G401 (cell line): ENCODE measurements around the gene ADAM20. TPM values are rescaled to one million over a fixed set of nuclear protein-coding genes. Genes with fewer than 3 reads are reported as not detected.
"Not testable (repeated sequence)": the region's sequence is repeated elsewhere in the genome, so short reads cannot be mapped to it uniquely, and the experiment has no call there.

Experiments used
- DNase-seq: peaks from one replicate; pipeline ENCODE4 v3.0.0-alpha.2; 2015; ENCODE audit warnings: low spot score
- in situ Hi-C: cut with HindIII; loops from 2 replicates; pipeline ENCODE4 v1.10.0; 2016; ENCODE audit warnings: low sequenced_read_pairs, mixed read lengths
- total RNA-seq: library from RNA; depleted of rRNA; stranded (reverse); fragments of >200 nt; shearing (Covaris generic); gene quantifications from 2 replicates; pipeline ENCODE4 v1.2.3, GENCODE V29; 2014; rRNA removed

ADAM20 gene
- not detected in 2 replicates for total RNA-seq

DNA sequence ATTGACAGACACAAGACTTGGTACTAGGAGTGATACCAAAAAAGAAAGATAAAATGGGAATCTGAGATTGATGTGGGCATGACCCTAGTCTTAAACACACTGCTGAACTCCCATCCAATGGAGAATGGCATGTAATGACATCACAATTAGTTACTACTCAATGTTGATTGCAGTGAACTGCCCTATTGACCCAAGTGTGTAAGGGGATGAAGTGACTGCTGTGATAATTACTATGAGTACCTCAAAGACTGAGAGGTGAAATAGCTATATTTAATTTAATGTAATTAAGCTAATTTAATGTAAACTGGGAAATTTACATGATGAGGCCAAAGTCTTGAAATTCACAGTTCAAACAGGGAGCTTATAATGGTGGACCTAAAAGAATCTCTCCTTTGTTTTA is at the start of gene ADAM20:
Gene ADAM20, minus strand, starts transcription at position 101 of the 400 bp plus-strand sequence. CDS start 10,247 bp downstream, outside the sequence.
- in situ Hi-C loops, result no loop called here
- DNase-seq, result no peak

DNA sequence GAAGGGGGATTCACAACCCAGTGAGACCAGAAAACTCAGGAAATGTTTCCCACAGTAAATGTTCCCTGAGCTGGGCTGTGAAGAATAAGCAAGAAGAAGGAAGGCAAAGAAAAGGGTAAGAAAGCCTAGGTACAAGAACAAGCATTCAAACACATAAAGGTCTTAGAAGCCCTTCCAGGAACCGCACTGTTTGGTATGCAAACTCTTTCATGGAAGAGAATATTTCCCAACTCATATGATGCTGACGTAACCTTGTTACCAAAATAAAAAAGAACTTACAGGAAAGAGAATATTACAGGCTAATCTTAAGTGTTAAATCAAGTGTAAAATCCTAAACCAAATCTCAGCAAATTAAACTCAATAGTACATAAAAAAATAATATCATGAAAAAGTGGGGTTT is 42.1 kb upstream of the ADAM20 start:
- no peak for DNase-seq
- in situ Hi-C loops, result no loop called here

DNA sequence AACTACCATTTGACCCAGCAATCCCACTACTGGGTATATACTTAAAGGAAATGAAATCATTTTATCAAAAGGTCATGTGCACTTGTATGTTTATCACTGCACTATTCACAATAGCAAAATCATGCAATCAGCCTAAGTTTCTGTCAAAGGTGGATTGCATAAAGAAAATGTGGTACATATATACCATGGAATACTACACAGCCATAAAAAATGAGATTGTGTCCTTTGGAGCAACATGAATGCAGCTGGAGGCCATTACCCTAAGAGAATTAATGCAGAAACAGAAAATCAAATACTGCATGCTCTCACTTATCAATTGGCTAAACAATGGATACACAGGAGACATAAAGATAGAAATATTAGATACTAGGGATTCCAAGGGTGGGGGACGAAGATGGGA is 38.2 kb upstream of the ADAM20 start:
- in situ Hi-C loops, result no loop called here
- DNase-seq, result no peak

DNA sequence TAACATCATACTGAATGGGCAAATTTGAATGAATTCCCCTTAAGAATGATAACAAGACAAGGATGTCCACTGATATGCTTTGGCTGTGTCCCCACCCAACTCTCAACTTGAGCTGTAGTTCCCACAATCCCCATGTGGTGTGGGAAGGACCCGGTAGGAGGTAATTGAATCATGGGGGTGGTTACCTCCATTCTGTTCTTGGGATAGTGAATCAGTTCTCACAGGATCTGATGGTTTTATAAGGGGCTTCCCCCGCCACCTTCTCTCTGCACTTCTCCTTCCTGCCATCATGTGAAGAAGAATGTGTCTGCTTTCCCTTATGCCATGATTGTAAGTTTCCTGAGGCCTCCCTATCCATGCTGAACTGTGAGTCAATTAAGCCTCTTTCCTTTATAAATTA is 36.3 kb upstream of the ADAM20 start:
- in situ Hi-C loops, result no loop called here
- DNase-seq, result no peak

DNA sequence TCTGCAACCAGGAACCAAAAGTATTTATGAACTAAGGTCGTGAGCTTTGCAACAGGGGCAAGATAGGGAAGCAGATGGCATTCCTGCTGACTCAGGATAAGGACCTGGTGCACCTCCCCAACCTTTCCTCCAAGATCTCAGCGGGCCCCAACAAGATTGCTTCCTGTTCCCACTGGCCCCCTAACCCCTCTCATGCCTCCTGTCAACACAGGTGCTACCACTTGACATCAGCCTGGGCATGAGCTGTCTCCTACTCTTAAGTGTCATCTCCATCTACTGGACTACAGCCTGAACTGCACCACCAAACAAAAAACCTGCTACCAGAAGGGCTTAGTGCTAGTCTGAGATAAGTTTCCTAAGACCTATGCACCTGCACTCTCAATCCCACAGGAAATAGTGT is 33.0 kb upstream of the ADAM20 start:
- DNase-seq, result peak; percentile 12
- in situ Hi-C loops, result no loop called here

DNA sequence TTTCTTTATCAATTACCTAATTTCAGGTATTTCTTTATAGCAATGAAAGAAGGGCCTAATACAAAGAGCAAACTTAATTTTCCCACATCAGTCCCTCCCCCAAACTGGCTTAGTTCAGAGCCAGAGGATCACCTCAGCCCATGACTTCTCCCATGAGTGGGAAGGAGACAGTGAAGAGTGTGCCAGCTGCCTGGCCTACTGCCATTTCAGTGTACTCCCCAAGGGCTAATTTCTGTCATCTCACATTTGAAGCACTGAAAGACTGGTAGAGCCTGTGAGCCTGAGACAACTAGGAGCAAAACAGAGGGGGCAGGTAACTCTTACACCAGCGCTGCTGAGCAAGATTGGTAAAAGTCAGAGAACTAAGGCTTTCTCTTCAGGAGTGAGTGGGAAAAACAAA is 29.1 kb upstream of the ADAM20 start:
- in situ Hi-C loops, result no loop called here
- no peak for DNase-seq

DNA sequence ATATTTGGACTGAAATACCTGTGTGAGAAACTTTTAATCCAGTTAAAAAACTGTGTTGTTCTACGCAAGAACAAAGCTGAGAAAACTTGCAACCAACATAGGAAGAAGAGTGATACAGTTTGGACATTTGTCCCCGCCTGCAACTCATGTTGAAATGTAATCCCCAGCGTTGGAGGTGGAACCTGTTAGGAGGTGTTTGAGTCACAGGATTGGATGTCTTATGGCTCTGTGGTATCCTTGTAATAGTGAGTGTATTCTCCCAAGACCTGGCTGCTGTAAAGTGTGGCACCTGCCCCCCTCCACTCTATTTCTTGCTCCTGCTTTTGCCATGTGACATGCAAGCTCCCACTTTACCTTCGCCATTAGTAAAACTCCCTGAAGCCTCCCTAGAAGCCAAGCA is 28.6 kb upstream of the ADAM20 start:
- no peak for DNase-seq
- in situ Hi-C loops, result no loop called here

DNA sequence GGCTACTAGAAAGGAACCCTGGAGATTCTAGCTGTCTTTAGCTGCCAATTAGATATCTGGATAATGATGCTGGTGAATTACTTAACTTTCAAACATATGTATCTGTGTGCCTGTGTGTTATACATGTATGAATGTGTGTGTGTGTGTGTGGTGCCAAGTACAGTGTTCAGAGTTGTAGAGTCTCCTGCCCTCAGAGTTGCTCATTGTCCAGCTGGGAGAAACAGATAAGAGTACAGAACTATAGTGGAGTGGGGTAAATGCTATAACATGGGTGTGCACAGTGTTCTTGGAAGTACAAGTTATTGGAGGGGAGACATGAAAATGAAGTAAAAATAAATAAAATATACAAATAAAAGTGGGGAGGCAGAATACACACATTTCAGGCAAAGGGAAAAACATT is 23.6 kb upstream of the ADAM20 start:
- DNase-seq, result no peak
- in situ Hi-C loops, result no loop called here

DNA sequence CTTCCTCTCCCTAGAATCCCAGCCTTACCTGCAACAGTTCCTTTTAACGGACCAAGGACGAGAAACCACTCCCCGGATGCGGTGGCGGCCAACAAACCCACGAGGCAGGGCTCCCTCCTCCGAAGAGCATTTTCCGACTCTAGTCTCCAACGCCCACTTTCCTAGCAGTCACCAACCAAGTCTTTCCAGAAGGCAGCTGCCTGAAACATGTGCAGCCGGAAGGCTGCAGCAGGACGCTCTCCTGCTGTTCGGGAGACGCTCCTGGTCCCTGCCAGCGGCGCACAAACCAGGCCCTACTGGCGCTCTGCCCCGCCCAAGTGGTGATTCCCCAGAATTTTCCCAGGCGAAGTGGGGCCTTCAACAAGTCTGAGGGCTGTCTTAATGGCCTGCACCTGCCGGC is 21.1 kb upstream of the ADAM20 start:
- in situ Hi-C loops, result no loop called here
- DNase-seq, result no peak

DNA sequence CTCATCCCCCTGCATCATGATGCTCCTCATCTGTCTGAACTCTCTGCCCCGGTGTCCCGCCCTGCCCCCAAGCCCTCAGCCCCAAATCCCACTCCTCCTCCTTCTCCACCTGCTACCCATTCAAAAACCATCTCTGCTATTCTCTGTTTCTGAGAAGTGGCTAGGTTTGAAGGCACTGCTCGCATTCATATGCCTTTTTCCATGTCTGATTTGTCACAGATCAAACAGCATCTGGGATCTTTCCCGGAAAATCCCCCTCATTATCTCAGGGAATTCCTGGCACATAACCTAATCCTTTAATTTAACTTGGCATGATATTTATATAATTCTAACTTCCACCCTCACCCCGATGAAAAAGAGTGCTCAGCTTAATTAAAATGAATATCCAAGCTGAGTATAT is 3.3 kb upstream of the ADAM20 start:
- in situ Hi-C loops, result no loop called here

DNA sequence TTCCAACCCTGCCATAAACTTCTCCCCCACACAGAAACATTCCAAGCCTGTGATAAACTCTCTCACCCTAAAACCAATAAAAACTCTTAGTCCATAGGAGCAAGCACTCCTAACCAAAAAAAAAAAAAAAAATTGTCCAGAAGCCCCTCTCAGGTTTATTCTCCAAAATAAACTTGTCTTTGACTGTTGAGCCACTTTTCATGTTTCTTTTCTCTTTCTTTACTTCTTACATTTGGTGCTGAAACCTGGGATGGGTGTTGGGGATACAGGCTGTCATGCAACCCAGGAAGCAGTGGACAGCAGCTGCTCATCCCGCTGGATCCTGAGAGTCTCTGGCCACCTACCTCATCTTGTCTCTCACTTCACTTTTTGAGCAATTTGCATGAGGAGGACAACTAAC is 2.0 kb upstream of the ADAM20 start:
- in situ Hi-C loops, result no loop called here
- DNase-seq, result no peak

More for the DNA sequence above, 3.3 kb upstream of the ADAM20 start:
- DNase-seq, result no peak

DNA sequence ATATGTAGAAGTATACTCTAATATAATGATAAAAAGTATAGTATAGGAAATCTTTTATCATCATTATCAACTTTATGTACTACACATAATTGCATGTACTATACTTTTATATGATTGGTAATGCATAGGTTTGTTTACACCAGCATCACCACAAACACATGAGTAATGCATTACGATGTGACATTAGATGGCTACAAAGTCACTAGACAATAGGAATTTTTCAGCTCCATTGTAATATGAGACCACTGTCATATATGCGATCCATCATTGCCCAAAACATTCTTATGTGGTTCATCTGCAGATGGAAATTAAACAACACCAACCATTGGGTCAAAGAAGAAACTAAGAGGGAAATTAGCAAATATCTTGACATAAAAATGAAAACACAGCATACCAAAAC is 4.4 kb downstream of the ADAM20 start:
- in situ Hi-C loops, result no loop called here
- no peak for DNase-seq

DNA sequence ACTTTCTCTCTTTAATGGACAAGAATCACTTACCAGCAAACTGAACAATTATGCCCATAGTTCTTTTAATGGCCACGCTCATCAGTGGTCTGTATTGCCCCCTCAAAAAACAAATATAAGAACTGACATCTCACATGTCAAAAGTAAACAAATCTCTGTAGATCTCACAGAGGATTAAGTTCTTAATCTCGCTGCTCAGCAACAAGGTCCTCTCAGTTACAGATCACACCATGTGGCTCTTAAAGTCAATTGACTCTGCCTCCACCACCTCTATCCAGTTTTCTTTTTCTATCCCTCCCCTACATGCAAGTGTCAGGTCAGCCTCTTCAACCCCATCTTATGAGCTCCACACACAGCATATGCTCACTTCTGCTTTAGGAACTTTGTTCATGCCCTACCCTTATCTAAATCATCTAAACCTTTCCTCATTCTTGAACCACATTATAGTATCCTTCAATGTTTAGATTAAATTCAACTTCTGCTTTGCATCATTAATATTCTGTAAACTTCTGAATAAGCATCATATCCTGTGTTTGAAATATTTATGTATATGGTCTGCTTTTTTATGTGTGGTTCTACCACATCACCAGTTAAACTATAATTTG is 7.2 kb downstream of the ADAM20 start:
- in situ Hi-C loops, result no loop called here
- no peak for DNase-seq

DNA sequence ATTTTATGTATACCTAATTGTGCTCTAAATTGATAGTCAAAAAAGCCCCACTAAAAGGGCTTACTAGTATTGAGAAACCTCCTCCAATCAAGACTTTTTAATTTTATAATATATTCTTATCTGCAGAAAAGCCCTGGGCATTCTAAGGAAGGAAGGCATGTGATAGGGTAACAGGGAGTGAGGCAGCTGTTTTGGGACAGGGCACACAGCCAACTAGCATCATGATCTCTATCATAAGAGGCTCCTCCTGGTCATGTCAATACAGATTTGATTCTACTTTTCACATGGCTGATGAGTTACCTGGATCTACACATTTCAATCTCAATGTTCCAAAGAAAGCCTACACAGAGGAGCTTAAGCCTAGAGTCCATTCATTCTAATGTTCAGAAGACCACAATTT is 9.1 kb downstream of the ADAM20 start:
- no peak for DNase-seq
- in situ Hi-C loops, result no loop called here

DNA sequence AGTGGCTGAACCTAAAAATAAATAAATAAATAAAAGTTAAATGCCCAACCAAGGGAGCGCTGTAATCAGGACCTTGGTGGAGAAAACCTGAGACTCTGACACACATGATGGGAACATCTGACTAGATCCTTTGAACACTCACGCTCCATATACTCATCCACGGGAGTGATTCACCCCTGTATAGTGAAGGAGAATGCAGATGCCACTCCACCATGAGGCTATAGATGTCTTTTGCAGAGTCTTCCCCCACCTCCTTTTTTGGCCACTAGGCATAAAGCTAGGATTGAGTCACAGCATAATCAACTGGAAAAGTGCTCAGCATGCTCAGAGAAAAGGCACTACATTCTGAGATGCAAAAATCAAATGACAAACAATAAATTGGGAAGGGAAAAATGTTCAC is 19.0 kb downstream of the ADAM20 start:
- no peak for DNase-seq
- in situ Hi-C loops, result no loop called here

DNA sequence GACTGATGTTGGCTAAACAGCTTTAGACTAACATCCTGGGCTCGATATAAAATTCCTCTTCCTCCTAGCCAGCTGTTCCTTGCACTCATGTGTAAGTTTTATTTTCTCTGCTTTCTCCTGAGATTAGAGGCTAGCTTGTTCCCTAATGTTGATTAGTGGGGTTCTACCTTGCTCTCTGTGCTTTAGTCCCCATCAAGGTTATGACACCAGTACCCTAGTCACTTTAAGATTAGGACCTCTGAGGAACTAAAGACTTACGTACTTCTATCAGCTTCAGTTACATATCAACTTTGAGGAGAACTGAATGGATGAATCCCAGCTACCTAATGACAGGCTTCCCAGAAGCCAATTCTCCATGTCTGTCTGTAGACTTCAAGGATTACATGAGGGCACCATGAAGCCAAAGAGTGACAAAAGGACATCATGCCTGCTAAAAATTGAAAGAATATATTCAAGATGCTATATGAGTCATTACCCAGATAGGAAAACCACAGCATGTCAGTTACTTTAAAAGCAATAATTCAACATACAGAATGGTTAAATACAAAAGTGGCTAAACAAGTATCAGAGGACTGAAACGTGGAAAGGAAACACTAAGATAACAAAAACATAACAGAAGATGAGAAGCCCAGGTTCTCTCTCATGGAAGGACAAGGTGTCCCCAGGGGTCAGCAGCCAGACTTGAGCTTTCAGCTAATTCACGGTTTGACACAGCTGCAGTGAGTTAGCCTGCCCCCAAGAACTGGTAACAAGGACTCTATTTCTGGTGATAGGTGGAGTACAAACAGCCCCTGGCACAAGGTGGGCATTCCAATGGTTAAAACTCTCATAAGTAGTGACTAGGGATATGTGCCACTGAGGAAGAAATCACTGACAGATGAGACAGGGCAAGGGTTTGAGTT is 20.4 kb downstream of the ADAM20 start:
- in situ Hi-C loops, result no loop called here
- no peak for DNase-seq

DNA sequence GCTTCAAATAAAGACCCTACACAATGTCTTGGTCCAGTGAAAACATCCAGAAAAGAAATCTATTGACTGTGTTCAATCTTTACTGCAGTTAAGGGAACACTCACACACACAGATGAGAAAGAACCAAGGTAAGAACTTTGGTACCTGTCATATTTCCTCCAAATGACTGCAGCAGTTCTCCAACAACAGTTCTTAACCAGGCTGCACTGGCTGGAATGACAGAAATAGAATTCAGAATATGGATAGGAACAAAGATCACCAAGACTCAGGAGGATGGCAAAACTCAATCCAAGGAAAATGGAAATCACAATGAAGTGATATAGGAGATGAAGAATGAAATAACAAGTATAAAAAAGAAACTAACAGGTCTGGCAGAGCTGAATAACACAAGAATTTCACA is 36.6 kb downstream of the ADAM20 start:
- in situ Hi-C loops, result no loop called here
- no peak for DNase-seq

DNA sequence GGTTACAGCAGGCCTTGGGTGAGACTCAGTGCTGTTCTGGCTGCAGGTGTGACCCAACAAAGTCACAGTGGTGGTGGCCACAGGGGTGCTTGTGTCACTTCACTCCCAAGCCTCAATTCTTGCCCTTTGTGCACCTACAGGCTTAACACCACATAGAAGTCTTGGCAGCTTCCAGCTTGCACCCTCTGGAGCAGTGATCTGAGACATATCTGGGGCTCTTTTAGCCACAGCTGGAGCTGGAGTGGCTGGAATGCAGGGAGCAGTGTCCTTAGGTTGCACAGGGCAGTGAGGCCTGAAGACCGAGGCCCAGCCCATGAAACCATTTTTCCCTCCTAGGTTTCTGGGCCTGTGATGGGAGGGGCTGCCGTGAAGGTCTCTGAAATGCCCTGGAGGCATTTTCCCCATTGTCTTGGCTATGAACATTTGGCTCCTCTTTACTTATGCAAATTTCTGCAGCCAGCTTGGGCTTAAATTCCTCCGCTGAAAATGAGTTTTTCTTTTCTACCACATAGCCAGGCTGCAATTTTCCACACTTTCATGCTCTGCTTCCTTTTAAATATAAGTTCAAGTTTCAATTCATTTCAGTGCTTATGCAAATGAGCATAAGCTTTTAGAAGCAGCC is 45.1 kb downstream of the ADAM20 start:
- in situ Hi-C loops, result no loop called here
- no peak for DNase-seq

DNA sequence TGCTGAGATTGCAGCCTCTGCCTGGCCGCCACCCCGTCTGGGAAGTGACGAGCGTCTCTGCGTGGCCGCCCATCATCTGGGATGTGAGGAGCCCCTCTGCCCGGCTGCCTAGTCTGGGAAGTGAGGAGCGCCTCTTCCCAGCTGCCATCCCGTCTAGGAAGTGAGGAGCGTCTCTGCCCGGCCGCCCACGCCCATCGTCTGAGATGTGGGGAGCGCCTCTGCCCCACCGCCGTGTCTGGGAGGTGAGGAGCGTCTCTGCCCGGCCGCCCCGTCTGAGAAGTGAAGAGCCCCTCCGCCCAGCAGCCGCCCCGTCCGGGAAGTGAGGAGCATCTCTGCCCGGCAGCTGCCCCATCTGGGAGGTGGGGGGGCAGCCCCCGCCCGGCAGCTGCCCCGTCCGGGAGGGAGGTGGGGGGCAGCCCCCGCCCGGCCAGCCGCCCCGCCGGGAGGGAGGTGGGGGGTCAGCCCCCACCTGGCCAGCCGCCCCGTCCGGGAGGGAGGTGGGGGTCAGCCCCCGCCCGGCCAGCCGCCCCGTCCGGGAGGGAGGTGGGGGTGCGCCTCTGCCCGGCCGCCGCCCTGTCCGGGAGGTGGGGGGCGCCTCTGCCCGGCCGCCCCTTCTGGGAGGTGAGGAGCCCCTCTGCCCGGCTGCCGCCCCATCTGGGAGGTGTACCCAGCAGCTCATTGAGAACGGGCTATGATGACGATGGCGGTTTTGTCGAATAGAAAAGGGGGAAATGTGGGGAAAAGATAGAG is 57.3 kb downstream of the ADAM20 start:
- in situ Hi-C loops, DNase-seq: not testable (repeated sequence)

DNA sequence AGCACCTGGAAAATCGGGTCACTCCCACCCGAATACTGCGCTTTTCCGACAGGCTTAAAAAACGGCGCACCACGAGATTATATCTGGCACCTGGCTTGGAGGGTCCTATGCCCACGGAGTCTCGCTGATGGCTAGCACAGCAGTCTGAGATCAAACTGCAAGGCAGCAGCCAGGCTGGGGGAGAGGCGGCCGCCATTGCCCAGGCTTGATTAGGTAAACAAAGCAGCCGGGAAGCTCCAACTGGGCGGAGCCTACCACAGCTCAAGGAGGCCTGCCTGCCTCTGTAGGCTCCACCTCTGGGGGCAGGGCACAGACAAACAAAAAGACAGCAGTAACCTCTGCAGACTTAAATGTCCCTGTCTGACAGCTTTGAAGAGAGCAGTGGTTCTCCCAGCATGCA is 59.3 kb downstream of the ADAM20 start:
- DNase-seq, in situ Hi-C loops: not testable (repeated sequence)
